HTERT RPE-1 (cell line): ENCODE data around the gene NAV2.
"Not testable (repeated sequence)": the region's sequence is repeated elsewhere in the genome, so short reads cannot be mapped to it uniquely, and the experiment has no call there.

Experiments used
- in situ Hi-C: fragments of 300-500 bp; cut with MboI; formaldehyde crosslinking; loops from 4 replicates; pipeline ENCODE4 v1.14.3; 2020; ENCODE audit warnings: low sequenced_read_pairs

Gene NAV2

DNA sequence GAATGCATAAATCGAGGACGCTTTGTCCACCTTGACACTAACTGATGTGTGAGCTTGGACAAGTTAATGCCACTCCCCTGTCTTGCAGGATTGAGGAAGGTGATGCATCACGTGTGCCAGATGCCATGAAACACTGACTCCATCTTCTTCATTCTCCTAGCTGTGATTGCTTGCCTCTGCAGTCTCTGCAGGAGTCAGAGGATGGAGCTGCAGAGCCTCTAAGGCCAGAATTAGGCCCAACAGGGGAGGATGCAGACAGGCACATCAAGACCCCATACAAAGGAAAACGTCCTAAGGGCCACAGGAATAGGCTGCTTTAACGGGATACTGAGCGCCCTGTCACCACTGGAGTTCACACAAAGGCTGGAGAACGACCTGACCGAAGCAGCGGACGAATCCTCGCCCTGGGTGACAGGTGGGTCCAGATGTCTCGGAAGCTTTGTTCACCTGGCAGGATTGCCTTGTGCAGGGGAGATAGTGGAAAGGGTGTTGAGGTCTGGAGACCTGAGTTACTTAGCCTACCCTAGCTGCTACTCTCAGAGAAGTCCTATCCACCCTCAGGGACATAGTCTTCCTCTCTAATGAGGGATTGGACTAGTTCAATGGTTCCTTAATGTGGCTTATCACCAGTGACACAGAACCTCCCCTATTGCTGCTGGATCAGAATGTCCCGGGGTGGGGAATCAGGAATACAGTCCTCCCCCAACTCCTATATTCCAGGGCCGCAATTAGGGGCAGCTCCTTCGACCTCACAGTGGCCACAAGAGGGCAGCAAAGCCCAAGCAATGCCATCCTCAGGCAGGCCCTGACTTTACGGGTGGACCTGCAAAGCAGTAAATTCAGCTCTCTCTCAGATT, 415.3 kb downstream of the NAV2 start:
- in situ Hi-C loops: no loop called here

DNA sequence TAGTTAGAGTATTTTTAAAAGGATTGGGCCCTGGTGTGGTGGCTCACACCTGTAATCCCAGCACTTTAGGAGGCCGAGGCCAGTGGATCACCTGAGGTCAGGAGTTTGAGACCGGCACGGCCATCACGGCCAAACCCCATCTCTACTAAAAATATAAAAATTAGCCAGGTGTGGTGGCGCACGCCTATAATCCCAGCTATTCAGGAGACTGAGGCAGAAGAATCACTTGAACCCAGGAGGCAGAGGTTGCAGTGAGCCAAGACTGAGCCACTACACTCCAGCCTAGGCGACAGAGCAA, 415.8 kb downstream of the NAV2 start:
- in situ Hi-C loops: not testable (repeated sequence)

DNA sequence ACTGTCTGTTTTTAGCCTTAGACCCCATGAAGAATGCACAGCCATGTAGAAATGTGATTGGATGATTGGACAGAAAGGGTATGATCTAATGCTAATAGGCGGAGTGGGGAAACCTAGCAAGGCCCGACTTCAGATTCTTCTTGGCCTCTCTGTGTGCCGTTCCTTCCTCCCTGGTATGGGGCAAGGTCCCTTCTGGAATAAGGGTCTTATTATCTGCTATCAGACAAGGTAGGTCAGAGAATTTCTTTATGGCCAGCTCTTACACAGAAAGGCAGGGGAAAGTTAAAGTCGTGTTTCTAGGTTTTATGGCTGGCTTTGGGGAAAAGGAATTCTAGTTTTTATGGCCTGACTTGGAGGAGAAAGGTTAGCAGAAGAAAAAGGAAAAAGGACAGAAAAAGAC, 417.0 kb downstream of the NAV2 start:
- in situ Hi-C loops: no loop called here

DNA sequence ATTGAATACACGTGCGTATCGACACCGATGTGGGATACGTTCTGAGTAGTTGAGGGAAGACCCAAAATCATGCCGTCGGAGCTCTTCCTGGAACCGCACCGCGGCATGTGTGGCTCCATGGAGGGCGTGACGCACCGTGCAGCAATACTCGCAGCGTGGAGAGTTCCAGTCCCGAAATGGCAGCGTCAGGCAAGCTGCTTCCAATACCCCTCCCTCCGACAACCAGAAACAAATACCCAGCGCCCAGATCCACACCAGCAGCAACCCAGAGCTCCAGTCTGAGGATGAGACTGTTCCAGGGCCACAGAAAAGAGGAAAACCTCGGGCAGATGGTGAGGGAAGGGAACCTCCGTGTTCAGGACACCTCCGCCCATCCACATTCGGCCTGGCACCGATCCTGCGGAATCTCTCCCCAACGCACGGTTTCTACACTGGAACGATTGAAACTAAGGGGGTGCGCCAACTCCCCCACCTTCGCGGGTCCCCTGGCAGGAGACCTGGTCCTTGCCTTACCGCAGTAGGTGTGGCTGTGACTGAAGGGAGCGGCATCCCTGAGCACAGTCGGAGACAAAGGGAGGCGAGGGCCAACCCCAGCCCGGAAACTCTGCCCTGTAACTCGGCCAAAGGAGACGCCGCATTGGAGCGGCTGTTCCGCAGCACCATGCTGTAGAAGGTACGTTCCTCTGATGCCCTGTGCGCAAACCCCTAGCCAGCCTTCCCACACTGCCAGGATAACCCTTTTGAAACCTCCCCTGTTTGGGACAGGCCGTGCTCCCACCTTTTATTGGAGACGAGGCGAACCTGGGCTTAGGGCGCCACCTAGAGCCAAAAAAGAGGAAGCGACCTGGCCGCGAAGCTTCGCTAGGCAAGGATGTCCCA, 419.4 kb downstream of the NAV2 start:
- in situ Hi-C loops: no loop called here

DNA sequence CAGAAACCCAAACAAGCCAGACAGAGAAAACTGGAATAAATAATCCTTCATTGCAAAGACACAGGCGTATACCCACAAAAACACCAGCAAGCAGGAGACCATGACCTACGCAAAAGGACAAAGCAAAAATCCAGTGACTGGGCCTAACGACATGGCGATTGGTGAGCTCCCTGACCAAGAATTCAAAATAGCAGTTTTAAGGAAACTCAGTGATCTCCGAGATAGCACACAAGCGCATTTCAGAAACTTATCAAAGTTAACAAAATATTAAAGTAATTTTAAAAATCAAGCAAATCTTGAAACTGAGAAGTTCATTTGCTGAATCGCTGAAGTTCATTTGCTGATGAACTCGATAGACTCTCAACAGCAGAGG, 420.0 kb downstream of the NAV2 start:
- in situ Hi-C loops: no loop called here

DNA sequence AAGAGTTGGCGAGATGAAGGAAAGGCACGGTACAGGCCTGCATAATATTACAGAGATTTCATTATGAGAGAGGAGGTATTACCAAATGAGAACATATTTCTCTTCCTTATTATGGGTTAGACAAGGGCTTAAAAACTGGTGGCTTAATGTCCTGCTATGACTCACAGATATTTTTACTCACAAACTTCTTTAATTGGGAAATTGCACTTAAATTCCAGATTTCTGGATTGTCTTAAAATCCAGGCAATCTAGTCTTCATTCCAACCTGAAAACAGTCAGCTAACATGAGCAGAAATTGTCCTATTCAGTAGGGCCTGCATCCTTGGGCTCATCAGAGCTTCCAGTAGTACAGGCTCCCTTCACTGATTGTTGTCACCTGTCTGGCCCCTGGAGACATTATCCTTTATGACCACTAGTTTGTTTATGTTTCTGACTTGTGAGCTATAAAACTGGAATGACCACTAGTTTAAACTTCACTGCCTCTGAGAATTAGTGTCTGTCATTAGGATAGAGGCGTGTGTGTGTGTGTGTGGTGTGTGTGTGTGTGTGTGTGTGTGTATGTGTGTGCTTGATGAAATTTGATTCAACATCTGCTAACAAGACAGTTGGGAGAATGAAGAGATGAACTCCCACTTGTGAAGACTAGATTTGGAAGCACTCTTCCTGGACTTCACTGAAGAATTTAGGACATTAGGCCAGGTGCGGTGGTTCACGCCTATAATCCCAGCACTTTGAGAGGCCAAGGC, 422.5 kb downstream of the NAV2 start:
- in situ Hi-C loops: no loop called here

DNA sequence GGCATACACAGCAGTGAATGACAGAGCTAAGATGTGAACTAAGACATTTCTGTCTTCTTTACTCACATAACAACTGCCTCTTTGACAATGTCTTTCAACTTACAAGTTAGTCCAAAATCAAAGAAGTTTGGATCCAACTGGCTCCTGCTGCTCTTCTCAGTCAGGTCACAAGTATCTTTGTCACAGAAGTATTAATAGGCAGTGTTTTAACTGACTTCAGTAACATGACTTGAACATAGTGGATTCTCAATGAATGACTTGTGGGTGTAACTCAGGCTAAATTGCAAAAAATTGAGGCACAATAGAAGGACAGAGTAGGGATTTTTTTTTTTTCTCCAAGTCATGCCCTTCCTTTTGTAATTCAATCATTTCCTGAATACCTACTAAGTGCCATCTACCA, 425.0 kb downstream of the NAV2 start:
- in situ Hi-C loops: no loop called here

DNA sequence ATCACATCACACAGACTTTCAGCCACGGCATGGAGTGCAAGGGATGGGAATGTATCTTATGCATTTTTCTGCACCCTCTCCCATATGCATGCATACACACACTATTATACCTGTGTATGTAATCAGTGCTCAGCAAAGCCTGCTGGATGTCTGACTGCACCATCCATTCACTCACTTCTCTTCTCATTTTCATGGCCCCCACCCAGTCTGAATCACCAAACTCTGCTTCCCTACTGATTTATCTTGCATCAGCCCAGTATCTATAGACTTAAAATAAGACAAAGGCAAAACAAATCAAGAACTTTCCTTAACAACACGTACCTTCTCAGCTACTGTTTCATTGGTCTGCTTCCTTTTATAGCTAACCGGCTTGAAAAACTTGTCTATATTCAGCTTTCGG, 426.1 kb downstream of the NAV2 start:
- in situ Hi-C loops: no loop called here

DNA sequence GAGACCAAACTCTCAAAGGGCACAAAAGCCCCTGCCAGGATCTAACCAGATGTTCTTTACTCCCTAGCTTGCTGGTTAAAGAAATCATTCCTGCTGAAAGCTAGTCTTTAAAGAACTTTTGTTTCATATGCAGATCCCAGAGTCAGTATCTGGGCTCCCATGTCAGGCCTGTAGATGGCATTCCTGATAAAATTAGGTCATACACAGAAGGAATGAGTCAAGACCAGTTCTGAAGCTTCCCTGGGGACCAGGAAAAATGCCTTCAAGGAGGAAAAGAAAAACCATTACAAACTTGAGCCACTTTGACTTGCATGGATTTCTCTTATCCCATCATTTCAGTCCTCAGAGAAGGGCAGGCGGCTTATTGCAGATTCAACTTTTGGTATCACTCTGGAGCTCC, 441.7 kb downstream of the NAV2 start:
- in situ Hi-C loops: no loop called here

DNA sequence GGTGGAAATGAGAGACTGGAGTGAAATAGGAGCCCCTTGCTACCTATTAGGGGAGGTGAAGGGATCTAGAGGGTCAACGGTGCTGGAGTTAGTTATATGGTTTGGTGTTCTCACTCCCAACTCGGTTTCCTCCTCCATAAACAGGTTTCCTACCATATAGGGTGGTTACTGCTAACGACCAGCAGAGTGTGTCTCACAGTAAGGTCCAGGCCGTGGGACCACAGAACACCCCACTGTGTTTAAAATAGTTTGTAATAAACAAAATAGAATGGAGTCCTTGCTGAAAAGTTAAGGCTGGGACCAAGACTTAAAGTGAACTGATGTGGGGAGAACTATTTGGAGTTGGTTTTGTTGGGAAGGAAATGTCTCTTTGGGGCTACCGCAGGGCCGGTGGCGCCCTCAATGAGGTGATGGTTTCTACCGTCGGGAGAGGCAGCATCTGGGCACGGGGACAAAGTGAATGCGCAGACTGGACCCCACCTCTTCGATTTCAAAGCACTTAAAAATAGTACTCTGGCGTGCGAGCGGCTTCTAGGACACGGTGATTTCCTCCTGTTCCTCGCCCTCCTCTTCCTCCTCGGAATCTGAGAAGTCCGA, 443.1 kb downstream of the NAV2 start:
- in situ Hi-C loops: no loop called here

DNA sequence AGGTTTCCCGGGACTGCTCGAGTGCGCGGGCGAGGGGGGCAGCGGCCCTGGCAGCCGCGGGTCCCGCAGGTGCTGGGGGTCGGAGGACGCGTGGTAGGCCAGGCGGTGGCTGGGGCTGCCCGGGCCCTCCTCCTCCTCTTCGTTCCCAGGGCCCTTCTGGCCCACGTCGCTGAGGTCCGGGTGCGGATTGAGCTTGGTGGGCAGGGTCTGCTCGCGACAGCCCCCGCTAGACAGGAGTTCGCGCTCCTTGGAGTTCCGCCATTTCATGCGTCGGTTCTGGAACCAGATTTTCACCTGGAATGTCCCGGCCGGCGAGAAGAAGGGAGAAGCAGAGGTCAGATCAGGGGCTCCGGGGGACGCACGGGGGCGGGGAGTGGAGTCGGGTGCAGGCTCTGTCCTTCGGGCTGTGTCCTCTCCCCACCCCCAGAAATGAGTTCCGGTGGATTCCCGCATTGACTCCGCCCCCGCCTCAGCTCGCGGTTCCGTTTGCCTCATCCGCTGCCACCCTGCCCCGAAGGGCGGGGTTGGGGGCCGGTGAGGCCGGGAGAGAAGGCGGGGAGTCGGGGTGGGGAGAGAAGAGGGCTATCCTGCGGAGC, 443.7 kb downstream of the NAV2 start:
- in situ Hi-C loops: no loop called here

DNA sequence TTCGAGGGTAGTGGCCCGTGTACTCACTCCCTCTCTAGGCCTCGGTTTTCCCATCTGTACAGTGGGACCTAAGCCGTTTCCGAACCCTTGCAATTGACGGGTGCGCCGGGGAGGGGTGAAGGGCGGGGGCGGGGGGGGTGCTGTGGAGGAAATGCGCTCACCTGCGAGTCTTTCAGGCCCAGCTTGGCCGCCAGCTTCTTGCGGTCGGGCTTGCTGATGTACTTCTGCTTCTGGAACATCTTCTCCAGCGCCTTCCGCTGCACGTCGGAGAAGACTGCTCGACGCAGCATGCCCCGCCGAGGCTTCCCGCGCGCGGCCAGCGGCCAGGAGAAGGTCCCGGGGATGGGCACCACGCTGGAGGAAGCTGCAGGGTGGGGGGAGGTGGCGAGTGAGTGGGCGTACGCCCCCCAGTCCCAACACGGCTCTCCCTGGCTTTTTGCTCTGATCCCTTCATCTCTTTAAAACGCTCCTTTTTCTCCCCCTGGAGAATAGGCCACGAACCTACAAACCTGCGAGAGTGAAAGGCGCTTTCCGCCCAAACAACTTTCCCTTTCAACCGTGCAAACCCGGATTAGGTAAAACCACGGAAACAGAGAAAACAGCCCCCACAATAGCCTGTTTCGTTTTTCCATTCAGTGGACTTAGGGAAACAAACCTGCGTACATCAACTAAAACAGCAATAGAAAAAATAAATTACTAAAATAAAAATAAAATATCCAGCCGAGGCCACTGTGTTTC, 444.4 kb downstream of the NAV2 start:
- in situ Hi-C loops: no loop called here

DNA sequence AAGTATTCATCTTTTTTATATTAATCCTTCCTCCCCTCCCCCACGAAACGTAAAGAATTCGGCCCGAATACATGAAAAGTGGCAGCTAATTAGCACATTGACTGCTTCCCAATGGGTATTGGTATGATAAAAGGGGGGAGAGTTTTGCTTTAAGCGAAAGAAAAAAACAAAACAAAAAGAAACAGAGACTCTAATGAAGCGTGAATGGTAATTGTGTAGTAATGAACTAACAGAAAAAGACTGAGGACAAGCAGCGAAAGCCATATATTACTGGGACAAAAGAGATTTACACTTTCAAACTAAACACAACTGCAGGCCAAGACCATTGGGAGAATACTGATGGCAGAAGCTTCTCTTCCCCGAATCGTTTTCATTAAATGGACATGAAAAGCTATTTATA, 445.1 kb downstream of the NAV2 start:
- in situ Hi-C loops: no loop called here

DNA sequence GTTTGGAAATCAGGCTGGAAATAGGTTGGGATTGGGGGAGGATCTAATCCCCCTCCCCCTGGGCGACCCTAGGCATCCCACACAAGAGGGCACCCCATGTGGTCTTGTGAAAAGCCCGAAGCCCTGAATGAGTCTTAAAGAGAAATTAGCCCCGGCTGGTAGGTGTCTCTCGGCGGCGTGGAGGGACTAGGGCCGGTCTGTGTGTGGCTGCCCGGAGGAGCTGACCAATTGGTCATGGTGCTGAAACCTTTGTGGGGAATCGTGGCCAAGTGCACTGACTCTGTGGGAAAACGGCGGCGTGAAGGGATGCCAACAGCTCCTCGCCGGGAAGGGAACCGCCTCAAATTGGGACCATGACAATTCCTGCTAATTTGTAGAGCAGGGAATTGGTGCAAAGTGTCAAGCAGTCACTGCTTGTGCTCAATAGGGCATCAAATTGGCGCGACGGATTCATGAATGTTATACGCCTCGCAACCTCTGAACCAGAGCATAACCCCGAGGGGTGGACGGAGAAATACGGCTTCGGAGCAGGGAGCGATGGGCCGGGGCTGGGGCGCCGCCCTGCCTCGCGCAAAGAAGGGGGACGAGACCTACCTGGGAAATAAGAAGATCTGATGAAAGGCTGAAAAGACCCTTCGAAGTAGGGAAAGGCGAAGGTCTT, 446.1 kb downstream of the NAV2 start:
- in situ Hi-C loops: no loop called here

DNA sequence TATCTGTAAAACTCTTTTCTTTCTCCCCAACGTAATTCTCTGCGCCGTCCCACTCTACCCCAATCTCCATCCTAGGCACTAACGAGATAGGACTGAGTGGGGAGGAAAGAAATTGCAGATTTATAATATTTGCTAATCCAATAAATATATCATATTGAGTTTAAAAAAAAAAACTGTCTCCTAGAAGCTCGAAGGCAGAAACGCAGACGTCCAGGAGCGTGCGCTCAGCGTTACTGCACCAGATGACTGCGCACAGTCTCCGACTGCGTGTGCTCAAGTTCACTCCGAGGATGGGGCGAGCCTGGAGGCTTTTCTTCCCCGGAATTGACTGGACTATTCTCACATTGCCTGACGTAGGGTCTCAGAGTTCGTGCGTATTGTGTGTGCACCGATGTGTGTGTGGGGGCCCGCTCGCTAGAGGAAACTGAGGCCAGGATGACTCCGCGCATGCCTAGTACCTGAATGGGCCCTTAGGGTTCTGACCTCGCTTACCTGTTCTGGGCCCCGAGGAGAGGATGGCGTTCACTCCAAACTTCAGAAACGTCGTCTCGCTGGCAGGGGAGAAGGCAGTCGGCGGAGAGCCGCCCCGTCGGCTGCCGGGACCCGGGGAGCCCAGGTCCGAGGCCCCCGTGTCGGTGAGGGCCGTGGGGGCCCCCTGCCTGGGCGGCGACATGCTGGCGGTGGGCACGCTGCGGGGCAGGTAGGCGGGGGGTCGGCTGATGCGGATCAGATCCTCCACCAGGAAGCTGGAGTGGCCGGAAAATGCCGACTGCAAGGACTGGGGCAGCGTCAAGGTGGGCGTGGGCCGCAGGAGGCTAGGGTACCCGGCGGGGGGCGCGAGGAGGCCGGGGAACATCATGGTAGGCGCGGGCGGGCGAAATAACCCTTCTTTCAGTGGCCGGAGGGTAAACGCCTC, 447.1 kb downstream of the NAV2 start:
- in situ Hi-C loops: no loop called here

DNA sequence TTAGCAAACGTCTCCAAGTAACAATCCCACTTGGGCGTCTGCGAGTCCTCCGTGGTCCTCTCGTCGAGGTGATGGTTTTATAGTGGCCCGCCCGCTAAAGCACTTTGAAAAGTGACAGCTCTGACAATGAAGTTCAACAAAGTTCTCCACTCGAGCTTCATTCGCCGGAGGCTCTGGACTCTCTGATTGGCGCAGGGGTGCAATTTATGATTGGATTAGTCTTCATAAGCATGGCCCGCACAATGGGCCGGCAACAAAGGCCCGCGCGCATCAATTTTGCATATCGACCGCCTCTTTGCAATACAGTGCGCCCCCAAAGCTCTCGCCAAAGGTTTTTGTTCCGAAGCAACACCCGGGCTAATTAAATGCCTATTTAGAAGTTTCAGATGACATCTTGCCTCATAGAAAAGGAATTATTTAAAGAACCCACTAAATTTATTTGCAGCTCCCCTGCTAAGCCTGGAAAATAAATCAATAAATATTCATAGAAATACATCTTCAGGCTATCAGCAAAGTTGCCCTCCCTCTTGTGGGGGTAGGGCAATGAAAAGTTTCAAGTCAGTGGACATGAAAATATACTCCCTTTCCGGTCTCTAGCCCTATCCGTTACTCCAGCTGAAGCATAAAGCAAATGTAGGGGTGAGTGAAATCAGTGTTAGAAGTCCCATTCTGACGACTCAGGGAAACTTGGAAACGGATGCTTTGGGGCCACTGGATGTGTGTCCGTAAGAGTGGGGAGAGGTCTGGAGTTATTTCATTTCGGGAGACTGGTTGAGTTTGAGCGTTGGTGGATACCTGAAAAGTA, 448.0 kb downstream of the NAV2 start, which contains the start of gene DBX1:
Gene DBX1 (minus strand): TSS at position 51 of the 805 bp plus-strand sequence. CDS start 151 bp downstream, outside the sequence.
- in situ Hi-C loops: no loop called here

DNA sequence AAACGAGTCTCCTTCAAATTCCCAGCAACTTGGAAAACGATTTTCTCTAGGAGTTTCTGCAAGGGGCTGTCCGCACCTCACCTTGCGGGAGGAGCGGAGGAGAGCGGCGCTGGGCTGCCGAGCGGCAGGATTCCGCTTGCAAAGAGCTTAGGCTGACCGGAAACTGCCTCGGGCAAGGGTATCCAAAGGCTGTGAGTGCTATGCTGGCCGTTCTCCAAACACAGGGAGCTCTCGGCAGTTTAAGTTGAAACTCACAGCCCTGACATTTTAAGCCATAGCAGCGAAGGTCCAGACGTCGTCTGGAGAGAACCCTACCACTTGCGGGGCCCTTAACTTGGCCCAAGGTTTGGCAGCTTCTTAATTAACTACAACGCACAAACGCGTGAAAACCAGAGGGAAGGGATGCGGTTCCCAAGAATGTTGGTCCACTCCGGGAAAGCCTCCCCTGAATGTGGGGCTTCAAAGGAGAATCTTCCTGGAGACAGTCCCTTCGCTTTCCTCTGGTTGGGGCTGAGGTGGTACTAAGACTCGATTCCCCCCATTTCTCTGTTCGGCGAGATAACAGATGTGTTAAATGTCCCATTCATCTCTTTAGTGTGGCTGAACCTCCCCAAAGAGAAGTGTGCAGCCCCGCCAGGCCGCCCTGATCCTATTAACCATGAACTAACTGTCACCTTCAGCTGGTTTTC, 448.7 kb downstream of the NAV2 start:
- in situ Hi-C loops: no loop called here
